GM12892 (cell line): ENCODE measurements around the gene TNKS1BP1.

Experiments
- POLR2A ChIP-seq: IDR thresholded peaks from 2 replicates; pipeline ENCODE4 v1.6.1; 2011; ENCODE audit warnings: low read depth, low read length, control low read depth
- POLR2AphosphoS5 ChIP-seq: IDR thresholded peaks from 2 replicates; pipeline ENCODE4 v1.6.1; 2011; ENCODE audit warnings: low read depth, low read length, control low read depth
- TAF1 ChIP-seq: IDR thresholded peaks from 2 replicates; pipeline ENCODE4 v1.6.1; 2011; ENCODE audit warnings: low read depth, mild to moderate bottlenecking, control low read depth, low read length, borderline replicate concordance

DNA sequence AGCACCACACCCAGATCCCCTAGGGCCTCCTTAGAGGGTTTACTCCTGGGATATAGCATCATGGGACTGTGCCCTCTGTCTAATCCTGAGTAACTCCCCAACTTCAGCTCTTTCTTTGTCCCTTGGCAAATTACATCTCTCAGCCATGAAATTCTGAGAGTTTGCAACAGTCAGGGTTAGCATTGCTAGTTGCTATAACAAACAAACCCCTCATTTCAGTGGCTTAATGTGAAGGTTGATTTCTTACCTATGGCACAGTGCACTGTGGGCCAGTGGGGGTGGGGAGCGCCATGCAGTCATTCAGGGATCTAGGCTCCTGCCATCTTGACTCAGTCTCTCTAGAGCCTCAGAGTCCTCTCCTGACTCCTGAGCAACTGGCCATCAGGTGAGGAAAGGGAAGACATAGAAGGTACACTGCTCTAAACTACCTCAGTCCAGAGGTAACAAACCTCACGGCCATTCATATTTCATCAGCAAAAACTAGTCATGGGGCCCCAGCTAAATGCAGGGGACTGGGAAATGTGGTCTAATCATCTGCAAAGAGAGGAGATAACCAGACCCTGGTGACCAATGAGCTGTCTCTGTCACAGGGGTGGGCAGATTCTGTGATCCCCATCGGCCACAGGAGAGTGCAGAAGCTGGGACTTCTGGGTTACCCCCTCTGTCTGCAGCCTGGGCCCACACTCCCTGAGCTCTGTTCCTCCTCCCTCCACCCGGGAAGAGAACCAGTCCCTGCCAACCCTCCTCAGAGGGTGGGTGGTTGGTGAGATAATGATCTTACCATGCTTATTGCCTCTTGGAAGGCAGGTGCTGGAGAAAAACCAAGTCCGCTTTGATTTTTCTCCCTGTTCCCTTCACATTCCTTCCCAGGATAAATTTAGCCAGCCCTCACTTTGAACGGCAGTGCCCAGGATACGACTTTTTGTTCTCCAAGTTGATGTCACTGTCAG lies 38.7 kb upstream of the TNKS1BP1 start:
- no peak for TF ChIP-seq POLR2AphosphoS5
- TF ChIP-seq POLR2A = no peak
- TF ChIP-seq TAF1 = no peak
